ENCODE results near the gene CHD2.
"Not testable (repeated sequence)": the region's sequence is repeated elsewhere in the genome, so short reads cannot be mapped to it uniquely, and the experiment has no call there.

Gene CHD2

DNA sequence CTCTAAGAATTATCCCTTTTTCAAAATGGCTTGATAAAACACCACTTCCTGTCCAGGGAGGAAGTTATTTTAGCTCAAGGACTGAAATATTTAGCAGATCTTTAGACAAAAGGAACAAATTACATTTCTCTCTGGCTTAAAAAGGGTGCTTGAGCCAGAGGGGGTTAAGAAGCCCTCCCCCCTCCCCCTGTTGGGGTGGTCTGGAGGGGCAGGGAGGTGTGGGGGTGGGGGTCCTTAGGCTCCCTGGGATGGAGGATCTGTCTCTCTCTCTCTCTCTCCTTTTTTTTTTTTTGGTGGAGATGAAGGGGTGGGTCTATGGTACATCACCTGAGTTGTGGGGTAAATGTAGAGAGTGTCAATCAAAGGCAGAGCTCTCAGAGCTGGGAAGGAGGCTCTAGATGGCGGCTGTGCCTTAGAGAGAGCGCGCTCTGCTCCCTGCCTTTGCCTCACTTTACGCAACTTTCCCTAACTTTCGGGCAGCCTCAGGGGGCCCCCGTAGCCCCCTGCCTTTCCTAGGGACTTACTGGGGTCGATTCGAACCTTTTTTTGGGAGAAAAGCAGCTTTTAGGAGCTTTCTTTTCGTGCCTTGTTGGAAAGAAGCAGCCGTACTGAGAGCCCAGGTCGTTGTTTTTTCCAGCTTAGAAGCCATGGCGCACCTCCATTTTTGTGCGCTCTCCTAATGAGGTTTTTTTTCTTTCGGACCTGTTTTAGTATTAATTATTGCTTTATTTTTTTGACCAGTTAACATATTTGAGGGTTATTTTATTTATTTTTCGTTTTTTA lies at the start of gene CHD2:
Gene CHD2, plus strand, starts transcription at position 377 of the 783 bp plus-strand sequence. CDS start 914 bp downstream, outside the sequence.
- peak within 1 kb of the TSS; percentile 91 to 97 for H3K4me3 ChIP-seq (ENCODE audit: low read depth in 1 of 2, low read length in 2 of 2)
- H3K27ac ChIP-seq (ENCODE audit: low read length), result peak within 1 kb of the TSS; percentile 100
- H3K4me1 ChIP-seq (ENCODE audit: control insufficient read depth in 1 of 2, insufficient read depth in 2 of 2, low read length in 2 of 2), result peaks cover 5 to 42% of the 10 kb centered on the region in 2 donors
- no peaks in the 10 kb centered on the region for H3K27me3 ChIP-seq (ENCODE audit: low read depth, low read length)
- H3K9me3 ChIP-seq (ENCODE audit: control insufficient read depth in 1 of 2, low read length in 2 of 2), result no peaks in the 10 kb centered on the region
- H3K36me3 ChIP-seq (ENCODE audit: control insufficient read depth in 1 of 2, insufficient read depth in 2 of 2, low read length in 2 of 2), result peaks cover 29 to 45% of the 10 kb centered on the region in 2 donors

DNA sequence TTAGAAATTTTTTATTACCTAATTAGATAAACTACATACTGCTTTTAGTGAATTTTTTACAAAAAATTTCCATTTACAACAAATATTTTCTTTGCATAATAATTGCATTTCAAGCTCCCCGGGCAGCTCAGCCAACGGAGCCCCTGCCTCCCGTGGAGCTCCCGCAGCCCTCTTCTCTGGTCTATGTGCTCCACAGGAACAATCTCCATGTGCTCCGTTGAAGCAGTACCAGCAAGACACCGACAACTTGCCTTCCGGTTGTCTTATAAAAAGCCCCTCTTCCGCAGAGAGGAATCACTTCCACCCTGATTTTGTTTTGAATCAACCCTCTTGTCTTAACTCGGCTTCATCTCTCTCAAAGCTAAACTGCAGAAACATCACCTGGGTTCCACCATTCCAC lies 46.9 kb upstream of the CHD2 start:
- Histone ChIP-seq H3K4me1 (ENCODE audit: control insufficient read depth in 1 of 2, insufficient read depth in 2 of 2, low read length in 2 of 2) (no peaks in the 10 kb centered on the region), H3K9me3 (ENCODE audit: control insufficient read depth in 1 of 2, low read length in 2 of 2) (no peaks in the 10 kb centered on the region), H3K36me3 (ENCODE audit: control insufficient read depth in 1 of 2, insufficient read depth in 2 of 2, low read length in 2 of 2) (no peaks in the 10 kb centered on the region), H3K27ac (ENCODE audit: low read length) (no peak overlapping the region), H3K27me3 (ENCODE audit: low read depth, low read length) (no peaks in the 10 kb centered on the region), H3K4me3 (ENCODE audit: low read depth in 1 of 2, low read length in 2 of 2) (no peak overlapping the region)

DNA sequence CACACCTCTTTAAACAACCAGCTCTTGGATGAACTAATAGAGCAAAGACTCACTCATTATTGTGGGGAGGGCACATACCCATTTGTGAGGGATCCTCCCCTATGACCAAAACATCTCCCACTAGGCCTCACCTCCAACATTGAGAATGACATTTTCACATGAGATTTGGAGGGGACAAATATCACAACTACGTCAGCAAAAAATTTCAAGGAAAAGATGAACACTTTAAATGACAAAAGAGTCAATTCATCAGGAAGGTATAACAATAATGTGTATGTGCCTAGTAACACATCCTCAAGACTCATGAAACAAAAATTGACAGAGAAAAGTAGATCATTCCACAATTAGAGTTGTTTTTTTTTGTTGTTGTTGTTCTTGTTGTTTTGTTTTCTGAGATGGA lies 38.4 kb upstream of the CHD2 start:
- no peaks in the 10 kb centered on the region for H3K4me1 ChIP-seq (ENCODE audit: control insufficient read depth in 1 of 2, insufficient read depth in 2 of 2, low read length in 2 of 2)
- H3K9me3 ChIP-seq (ENCODE audit: control insufficient read depth in 1 of 2, low read length in 2 of 2), result peaks cover 0 to 16% of the 10 kb centered on the region in 2 donors
- H3K27me3 ChIP-seq (ENCODE audit: low read depth, low read length), result no peaks in the 10 kb centered on the region
- no peak overlapping the region for H3K27ac ChIP-seq (ENCODE audit: low read length)
- no peaks in the 10 kb centered on the region for H3K36me3 ChIP-seq (ENCODE audit: control insufficient read depth in 1 of 2, insufficient read depth in 2 of 2, low read length in 2 of 2)
- no peak overlapping the region for H3K4me3 ChIP-seq (ENCODE audit: low read depth in 1 of 2, low read length in 2 of 2)

DNA sequence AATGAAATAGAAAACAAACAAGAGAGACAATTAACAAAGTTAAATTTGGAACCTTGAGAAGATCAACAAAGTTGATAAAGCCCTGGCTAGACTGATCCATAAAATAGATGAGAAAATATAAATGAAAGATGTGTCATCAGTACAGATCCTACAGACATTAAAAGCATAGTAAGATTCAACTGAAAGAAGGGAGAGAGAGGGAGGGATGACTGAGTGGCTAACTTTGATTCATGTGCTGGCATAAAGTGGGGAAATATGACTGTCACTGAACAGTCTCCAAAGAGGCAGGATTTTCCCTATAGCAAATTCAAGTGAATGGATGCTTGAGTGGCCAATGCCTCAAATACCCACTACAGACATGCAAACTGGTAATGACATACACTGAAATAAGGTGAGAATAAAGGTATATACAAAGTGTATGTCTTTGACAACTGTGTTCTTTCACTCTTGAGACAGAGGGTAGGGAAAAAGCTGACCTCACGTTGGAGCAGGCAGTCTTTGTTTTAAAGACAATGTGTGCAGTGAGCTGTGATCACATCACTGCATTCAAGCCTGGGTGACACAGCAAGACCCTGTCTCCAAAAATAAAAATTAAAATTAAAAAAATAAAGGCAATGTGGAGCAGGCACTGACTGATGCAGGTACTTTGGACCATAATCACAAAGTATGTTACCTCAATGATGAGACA lies 35.9 kb upstream of the CHD2 start:
- Histone ChIP-seq H3K27ac (ENCODE audit: low read length) (no peak overlapping the region), H3K27me3 (ENCODE audit: low read depth, low read length) (no peaks in the 10 kb centered on the region), H3K4me1 (ENCODE audit: control insufficient read depth in 1 of 2, insufficient read depth in 2 of 2, low read length in 2 of 2) (no peaks in the 10 kb centered on the region), H3K4me3 (ENCODE audit: low read depth in 1 of 2, low read length in 2 of 2) (no peak overlapping the region), H3K9me3 (ENCODE audit: control insufficient read depth in 1 of 2, low read length in 2 of 2) (peaks cover 0 to 16% of the 10 kb centered on the region in 2 donors), H3K36me3 (ENCODE audit: control insufficient read depth in 1 of 2, insufficient read depth in 2 of 2, low read length in 2 of 2) (no peaks in the 10 kb centered on the region)

DNA sequence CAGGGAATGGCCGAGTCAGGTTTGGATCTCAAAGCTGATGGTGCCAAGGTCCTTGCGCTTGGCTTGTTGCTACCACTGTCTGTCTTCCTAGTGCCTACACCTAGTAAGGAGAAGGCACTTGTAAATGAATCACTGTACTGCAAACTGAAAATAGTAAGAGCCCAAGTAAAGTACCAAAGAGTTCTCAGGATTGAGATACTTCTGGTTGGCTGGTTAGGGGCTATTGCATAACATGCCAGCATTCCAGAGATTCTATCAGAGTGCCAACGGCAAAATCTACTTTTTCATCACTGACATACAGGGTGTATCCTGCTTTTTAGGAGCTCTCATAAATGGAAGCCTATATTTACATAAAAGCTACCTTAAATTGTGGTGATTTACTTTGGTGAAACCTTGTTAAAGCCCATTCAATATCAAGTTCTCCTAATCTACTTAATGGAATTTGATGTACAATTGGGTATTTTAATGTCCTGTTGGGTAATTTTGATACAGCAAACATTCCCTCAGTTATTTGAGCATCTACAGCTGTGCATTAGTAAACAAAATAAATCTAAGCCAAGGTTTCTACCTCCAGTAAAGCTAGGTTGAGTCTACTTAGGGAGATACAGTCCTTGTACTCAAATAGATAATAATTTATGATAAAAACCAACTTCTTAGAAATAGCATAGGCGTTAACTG lies 30.7 kb upstream of the CHD2 start:
- peaks cover 0 to 5% of the 10 kb centered on the region in 2 donors for H3K9me3 ChIP-seq (ENCODE audit: control insufficient read depth in 1 of 2, low read length in 2 of 2)
- H3K36me3 ChIP-seq (ENCODE audit: control insufficient read depth in 1 of 2, insufficient read depth in 2 of 2, low read length in 2 of 2), result no peaks in the 10 kb centered on the region
- no peak overlapping the region for H3K27ac ChIP-seq (ENCODE audit: low read length)
- H3K4me3 ChIP-seq (ENCODE audit: low read depth in 1 of 2, low read length in 2 of 2), result no peak overlapping the region
- H3K4me1 ChIP-seq (ENCODE audit: control insufficient read depth in 1 of 2, insufficient read depth in 2 of 2, low read length in 2 of 2), result peaks cover 5 to 10% of the 10 kb centered on the region in 2 donors
- H3K27me3 ChIP-seq (ENCODE audit: low read depth, low read length), result no peaks in the 10 kb centered on the region

DNA sequence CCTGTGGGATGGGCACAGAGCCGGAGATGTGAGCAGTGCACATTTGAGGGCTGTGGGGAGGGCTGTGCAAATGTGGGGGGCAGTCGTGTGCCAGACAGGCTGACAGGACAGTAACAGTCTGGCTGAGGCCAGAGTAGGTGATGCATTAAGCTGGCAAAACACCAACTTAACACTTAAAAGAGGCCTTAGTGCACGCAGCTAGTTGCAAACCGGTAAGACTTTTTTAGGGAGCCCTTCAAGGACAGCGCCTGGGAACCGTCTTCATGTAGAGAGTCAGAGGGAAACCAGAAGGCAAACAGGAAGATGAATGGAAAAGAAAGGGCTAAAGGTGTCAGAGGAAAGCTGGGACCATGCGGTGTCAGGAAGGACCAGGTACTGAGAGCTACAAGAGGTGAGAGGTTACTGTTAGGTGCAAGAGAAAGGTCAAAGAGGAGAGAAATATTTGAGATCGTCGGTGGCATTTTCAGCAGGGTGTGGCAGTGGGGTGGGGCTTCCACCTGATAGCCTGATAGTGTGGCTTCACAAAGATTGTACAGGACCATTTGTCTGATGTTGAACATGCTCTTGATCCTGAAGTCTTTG lies 30.0 kb upstream of the CHD2 start:
- Histone ChIP-seq H3K36me3 (ENCODE audit: control insufficient read depth in 1 of 2, insufficient read depth in 2 of 2, low read length in 2 of 2) (no peaks in the 10 kb centered on the region), H3K4me1 (ENCODE audit: control insufficient read depth in 1 of 2, insufficient read depth in 2 of 2, low read length in 2 of 2) (peaks cover 5 to 10% of the 10 kb centered on the region in 2 donors), H3K27me3 (ENCODE audit: low read depth, low read length) (no peaks in the 10 kb centered on the region), H3K27ac (ENCODE audit: low read length) (no peak overlapping the region), H3K9me3 (ENCODE audit: control insufficient read depth in 1 of 2, low read length in 2 of 2) (no peaks in the 10 kb centered on the region), H3K4me3 (ENCODE audit: low read depth in 1 of 2, low read length in 2 of 2) (no peak overlapping the region)

DNA sequence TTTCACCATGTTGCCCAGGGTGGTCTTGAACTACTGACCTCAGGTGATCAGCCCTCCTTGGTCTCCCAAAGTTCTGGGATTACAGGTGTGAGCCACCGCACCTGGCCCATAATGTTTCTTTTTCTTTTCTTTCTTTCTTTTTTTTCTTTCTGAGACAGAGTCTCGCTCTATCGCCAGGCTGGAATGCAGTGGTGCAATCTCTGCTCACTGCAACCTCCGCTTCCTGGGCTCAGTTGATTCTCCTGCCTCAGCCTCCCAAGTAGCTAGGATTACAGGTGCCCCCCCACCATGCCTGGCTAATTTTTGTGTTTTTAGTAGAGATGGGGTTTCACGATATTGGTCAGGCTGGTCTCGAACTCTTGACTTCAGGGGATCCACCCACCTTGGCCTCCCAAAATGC lies 27.2 kb upstream of the CHD2 start:
- H3K4me1 ChIP-seq (ENCODE audit: control insufficient read depth in 1 of 2, insufficient read depth in 2 of 2, low read length in 2 of 2), result peaks cover 5 to 10% of the 10 kb centered on the region in 2 donors
- not testable (repeated sequence) for H3K27me3 ChIP-seq (ENCODE audit: low read depth, low read length); H3K36me3 ChIP-seq (ENCODE audit: control insufficient read depth in 1 of 2, insufficient read depth in 2 of 2, low read length in 2 of 2); H3K4me3 ChIP-seq (ENCODE audit: low read depth in 1 of 2, low read length in 2 of 2); H3K27ac ChIP-seq (ENCODE audit: low read length); H3K9me3 ChIP-seq (ENCODE audit: control insufficient read depth in 1 of 2, low read length in 2 of 2)

DNA sequence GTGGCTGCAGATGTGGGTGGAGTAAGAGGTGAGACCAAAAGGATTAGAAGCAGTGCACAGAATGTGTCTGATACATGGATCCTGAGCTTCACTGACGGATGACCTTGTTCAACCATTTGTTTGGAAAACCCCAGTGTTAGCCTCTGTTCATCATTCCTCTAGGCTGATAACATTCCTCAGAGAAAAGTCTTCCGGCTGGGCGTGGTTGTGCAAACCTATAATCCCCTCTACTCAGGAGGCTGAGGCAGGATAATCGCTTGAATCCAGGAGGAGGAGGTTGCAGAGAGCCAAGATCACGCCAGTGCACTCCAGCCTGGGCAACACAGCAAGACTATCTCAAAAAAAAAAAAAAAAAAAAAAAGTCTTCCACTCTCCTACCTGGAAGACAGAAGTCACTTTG lies 23.1 kb upstream of the CHD2 start:
- H3K4me1 ChIP-seq (ENCODE audit: control insufficient read depth in 1 of 2, insufficient read depth in 2 of 2, low read length in 2 of 2), result peaks cover 0 to 15% of the 10 kb centered on the region in 2 donors

DNA sequence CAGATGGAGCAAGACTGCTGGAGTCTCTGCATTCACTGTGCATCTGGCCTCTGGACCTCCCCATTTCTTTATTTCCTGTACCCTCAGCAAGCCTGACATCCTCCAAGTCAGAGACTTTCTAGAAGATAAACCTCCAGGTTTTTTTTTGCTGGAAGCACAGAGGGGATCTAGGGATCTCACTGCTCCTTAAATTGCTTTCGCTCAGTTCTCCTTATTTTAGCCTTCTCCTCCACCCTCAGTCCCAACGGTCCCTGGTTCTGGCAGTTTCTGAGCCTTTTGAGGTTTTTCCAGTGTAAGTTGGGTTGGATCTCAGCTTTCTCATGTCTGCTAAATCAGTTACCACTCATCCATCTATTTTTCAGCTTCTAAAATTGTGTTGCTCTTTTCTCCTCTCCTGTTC lies 22.7 kb upstream of the CHD2 start:
- no peak overlapping the region for H3K27ac ChIP-seq (ENCODE audit: low read length)

More for the DNA sequence above, 23.1 kb upstream of the CHD2 start:
- no peaks in the 10 kb centered on the region for H3K36me3 ChIP-seq (ENCODE audit: control insufficient read depth in 1 of 2, insufficient read depth in 2 of 2, low read length in 2 of 2)
- no peak overlapping the region for H3K4me3 ChIP-seq (ENCODE audit: low read depth in 1 of 2, low read length in 2 of 2)
- H3K27ac ChIP-seq (ENCODE audit: low read length), result no peak overlapping the region
- no peaks in the 10 kb centered on the region for H3K9me3 ChIP-seq (ENCODE audit: control insufficient read depth in 1 of 2, low read length in 2 of 2)
- no peaks in the 10 kb centered on the region for H3K27me3 ChIP-seq (ENCODE audit: low read depth, low read length)

DNA sequence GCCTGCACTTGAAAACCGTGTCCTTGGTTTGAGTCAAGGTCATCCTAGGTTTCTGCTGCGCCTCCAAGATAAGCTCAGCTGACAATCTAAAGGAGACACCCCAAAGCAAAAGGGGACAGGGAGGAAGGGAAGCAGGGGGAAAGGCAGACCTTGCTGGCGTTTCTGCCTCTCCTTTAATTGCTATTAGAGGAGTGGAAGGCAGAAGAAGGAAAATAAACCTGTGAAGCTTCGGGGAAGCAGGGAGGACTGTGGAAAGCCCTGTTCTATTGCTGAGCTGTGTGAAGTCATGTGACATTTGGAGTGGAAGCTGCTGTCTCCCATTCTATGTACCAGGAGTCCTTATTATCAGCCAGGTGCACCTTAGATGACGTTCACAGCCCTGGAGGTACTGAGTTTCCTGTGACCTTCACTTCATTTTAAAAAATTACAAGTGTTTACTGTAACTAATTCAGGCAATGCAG lies 21.5 kb upstream of the CHD2 start:
- H3K27me3 ChIP-seq (ENCODE audit: low read depth, low read length), result no peaks in the 10 kb centered on the region
- H3K36me3 ChIP-seq (ENCODE audit: control insufficient read depth in 1 of 2, insufficient read depth in 2 of 2, low read length in 2 of 2), result peaks cover 0 to 7% of the 10 kb centered on the region in 2 donors
- H3K4me3 ChIP-seq (ENCODE audit: low read depth in 1 of 2, low read length in 2 of 2), result no peak overlapping the region
- H3K4me1 ChIP-seq (ENCODE audit: control insufficient read depth in 1 of 2, insufficient read depth in 2 of 2, low read length in 2 of 2), result peaks cover 0 to 15% of the 10 kb centered on the region in 2 donors
- H3K27ac ChIP-seq (ENCODE audit: low read length), result no peak overlapping the region
- no peaks in the 10 kb centered on the region for H3K9me3 ChIP-seq (ENCODE audit: control insufficient read depth in 1 of 2, low read length in 2 of 2)

More for the DNA sequence above, 22.7 kb upstream of the CHD2 start:
- Histone ChIP-seq H3K4me3 (ENCODE audit: low read depth in 1 of 2, low read length in 2 of 2) (no peak overlapping the region), H3K4me1 (ENCODE audit: control insufficient read depth in 1 of 2, insufficient read depth in 2 of 2, low read length in 2 of 2) (peaks cover 0 to 15% of the 10 kb centered on the region in 2 donors), H3K9me3 (ENCODE audit: control insufficient read depth in 1 of 2, low read length in 2 of 2) (no peaks in the 10 kb centered on the region), H3K27me3 (ENCODE audit: low read depth, low read length) (no peaks in the 10 kb centered on the region), H3K36me3 (ENCODE audit: control insufficient read depth in 1 of 2, insufficient read depth in 2 of 2, low read length in 2 of 2) (no peaks in the 10 kb centered on the region)

All from muscle layer of duodenum (tissue), 2 donors.